HEK293 (cell line): Measurements from ENCODE around the gene CIPC.

Source experiments
- CTCF ChIA-PET: fragments of 350-600 bp; formaldehyde crosslinking; extraction: SDS; loops from one replicate; lab custom pipeline; 2021; ENCODE audit warnings: antibody characterized with exemption; lab: Yijun Ruan, JAX
- POLR2A ChIA-PET: fragments of 300-600 bp; formaldehyde crosslinking; extraction: SDS; loops from one replicate; lab custom pipeline; 2020; ENCODE audit warnings: antibody characterized with exemption, inconsistent platforms; lab: Yijun Ruan, JAX
- H3K27ac ChIP-seq: fragments of 200-500 bp; sonication (Bioruptor generic); 2 replicates; pipeline ENCODE4 v1.5.1; 2014; ENCODE audit warnings: low read depth, low read length, control low read depth, inconsistent platforms; ENCODE audit errors: extremely low read depth
- H3K36me3 ChIP-seq, 2 experiments: fragments of 200-500 bp in 1 of 2; sonication (Bioruptor generic) in 1 of 2; 1 replicate in 1 of 2; 2 replicates in 1 of 2; pipeline ENCODE4 v1.5.1; 2014 to 2017; ENCODE audit warnings: inconsistent platforms in 2 of 2, low read length in 2 of 2; ENCODE audit not compliant: control insufficient read depth in 2 of 2, insufficient read depth in 1 of 2
- H3K4me1 ChIP-seq: fragments of 200-500 bp; sonication (Bioruptor generic); 2 replicates; pipeline ENCODE4 v1.5.1; 2014; ENCODE audit warnings: mild to moderate bottlenecking, low read length, inconsistent platforms; ENCODE audit not compliant: control insufficient read depth, insufficient read depth
- H3K4me3 ChIP-seq: 2 replicates; pipeline ENCODE4 v1.5.1; 2011; ENCODE audit warnings: low read depth, mild to moderate bottlenecking, control low read depth, low read length, moderate library complexity
- H3K9me3 ChIP-seq: fragments of 200-500 bp; sonication (Bioruptor generic); 2 replicates; pipeline ENCODE4 v1.5.1; 2014; ENCODE audit warnings: low read depth, low read length, inconsistent platforms; ENCODE audit not compliant: control insufficient read depth, insufficient read depth
- FEZF1 ChIP-seq: fragments of 450-650 bp; formaldehyde crosslinking; IDR thresholded peaks from 2 replicates; pipeline ENCODE4 v1.5.1; 2016; ENCODE audit warnings: missing biosample characterization, missing genetic modification characterization
- MYNN ChIP-seq: fragments of 450-650 bp; formaldehyde crosslinking; IDR thresholded peaks from 2 replicates; pipeline ENCODE4 v1.5.1; 2016; ENCODE audit warnings: missing biosample characterization, missing genetic modification characterization, borderline replicate concordance
- PRDM1 ChIP-seq: fragments of 450-650 bp; formaldehyde crosslinking; IDR thresholded peaks from 2 replicates; pipeline ENCODE4; 2016; ENCODE audit warnings: missing biosample characterization, missing genetic modification characterization
- REPIN1 ChIP-seq: fragments of 450-650 bp; formaldehyde crosslinking; IDR thresholded peaks from 2 replicates; pipeline ENCODE4 v1.5.1; 2017; ENCODE audit warnings: missing biosample characterization, missing genetic modification characterization, low read depth
- SALL2 ChIP-seq: fragments of 450-650 bp; formaldehyde crosslinking; IDR thresholded peaks from 2 replicates; pipeline ENCODE4 v1.5.0; 2017; ENCODE audit warnings: missing biosample characterization, mild to moderate bottlenecking, missing genetic modification characterization, borderline replicate concordance
- SP2 ChIP-seq: fragments of 450-650 bp; formaldehyde crosslinking; IDR thresholded peaks from 2 replicates; pipeline ENCODE4 v1.5.1; 2016; ENCODE audit warnings: missing biosample characterization, missing genetic modification characterization
- SP7 ChIP-seq: fragments of 450-650 bp; formaldehyde crosslinking; IDR thresholded peaks from 2 replicates; pipeline ENCODE4 v1.5.1; 2016; ENCODE audit warnings: missing biosample characterization, missing genetic modification characterization
- ZNF10 ChIP-seq: fragments of 450-650 bp; formaldehyde crosslinking; IDR thresholded peaks from 2 replicates; pipeline ENCODE4 v1.5.1; 2017; ENCODE audit warnings: missing biosample characterization, missing genetic modification characterization
- ZNF112 ChIP-seq: fragments of 450-650 bp; formaldehyde crosslinking; IDR thresholded peaks from 2 replicates; pipeline ENCODE4 v1.5.0; 2017; ENCODE audit warnings: missing biosample characterization, missing genetic modification characterization
- ZNF175 ChIP-seq: fragments of 450-650 bp; formaldehyde crosslinking; IDR thresholded peaks from 2 replicates; pipeline ENCODE4 v1.5.1; 2016; ENCODE audit warnings: missing biosample characterization, missing genetic modification characterization
- ZNF2 ChIP-seq: fragments of 450-650 bp; formaldehyde crosslinking; IDR thresholded peaks from 2 replicates; pipeline ENCODE4 v1.5.1; 2016; ENCODE audit warnings: missing biosample characterization, missing genetic modification characterization
- ZNF202 ChIP-seq: fragments of 450-650 bp; formaldehyde crosslinking; IDR thresholded peaks from 2 replicates; pipeline ENCODE4 v1.5.1; 2016; ENCODE audit warnings: missing biosample characterization, missing genetic modification characterization, borderline replicate concordance
- ZNF211 ChIP-seq: fragments of 450-650 bp; formaldehyde crosslinking; IDR thresholded peaks from 2 replicates; pipeline ENCODE4 v1.5.1; 2016; ENCODE audit warnings: low read depth, missing biosample characterization, missing genetic modification characterization
- ZNF221 ChIP-seq: fragments of 450-650 bp; formaldehyde crosslinking; IDR thresholded peaks from 2 replicates; pipeline ENCODE4 v1.5.1; 2017; ENCODE audit warnings: missing biosample characterization, missing genetic modification characterization, borderline replicate concordance
- ZNF223 ChIP-seq: fragments of 450-650 bp; formaldehyde crosslinking; IDR thresholded peaks from 2 replicates; pipeline ENCODE4 v1.5.1; 2016; ENCODE audit warnings: missing biosample characterization, missing genetic modification characterization
- ZNF24 ChIP-seq: fragments of 450-650 bp; formaldehyde crosslinking; IDR thresholded peaks from 2 replicates; pipeline ENCODE4 v1.5.1; 2016; ENCODE audit warnings: missing biosample characterization, missing genetic modification characterization
- ZNF350 ChIP-seq: fragments of 450-650 bp; formaldehyde crosslinking; IDR thresholded peaks from 2 replicates; pipeline ENCODE4 v1.5.0; 2017; ENCODE audit warnings: missing biosample characterization, mild to moderate bottlenecking, missing genetic modification characterization
- ZNF433 ChIP-seq: fragments of 450-650 bp; formaldehyde crosslinking; IDR thresholded peaks from 2 replicates; pipeline ENCODE4 v1.5.1; 2016; ENCODE audit warnings: missing biosample characterization, missing genetic modification characterization, low read depth
- ZNF510 ChIP-seq: fragments of 450-650 bp; formaldehyde crosslinking; IDR thresholded peaks from 2 replicates; pipeline ENCODE4 v1.5.1; 2018; ENCODE audit warnings: mild to moderate bottlenecking, missing genetic modification characterization, missing biosample characterization; ENCODE audit not compliant: insufficient replicate concordance
- ZNF561 ChIP-seq: fragments of 450-650 bp; IDR thresholded peaks from 2 replicates; pipeline ENCODE4 v1.5.1; 2018; ENCODE audit warnings: missing biosample characterization, missing genetic modification characterization, borderline replicate concordance
- ZNF658 ChIP-seq: fragments of 450-650 bp; formaldehyde crosslinking; IDR thresholded peaks from 2 replicates; pipeline ENCODE4; 2016; ENCODE audit warnings: missing biosample characterization, missing genetic modification characterization
- ZNF664 ChIP-seq: fragments of 450-650 bp; formaldehyde crosslinking; IDR thresholded peaks from 2 replicates; pipeline ENCODE4 v1.5.1; 2016; ENCODE audit warnings: missing biosample characterization, missing genetic modification characterization
- ZNF776 ChIP-seq: fragments of 450-650 bp; formaldehyde crosslinking; IDR thresholded peaks from 2 replicates; pipeline ENCODE4 v1.5.0; 2017; ENCODE audit warnings: missing biosample characterization, missing genetic modification characterization, borderline replicate concordance
- TF ChIP-seq, protein P1 (sequence below): fragments of 450-650 bp; formaldehyde crosslinking; IDR thresholded peaks from 2 replicates; pipeline ENCODE4 v1.5.1; 2017; ENCODE audit warnings: missing biosample characterization, mild to moderate bottlenecking, missing genetic modification characterization, moderate library complexity
- TF ChIP-seq, protein P2 (sequence below): fragments of 450-650 bp; formaldehyde crosslinking; IDR thresholded peaks from 2 replicates; pipeline ENCODE4 v1.5.1; 2016; ENCODE audit warnings: missing biosample characterization, missing genetic modification characterization
- TF ChIP-seq, protein P3 (sequence below): fragments of 450-650 bp; formaldehyde crosslinking; IDR thresholded peaks from 2 replicates; pipeline ENCODE4 v1.5.1; 2017; ENCODE audit warnings: missing biosample characterization, missing genetic modification characterization
- TF ChIP-seq, protein P4 (sequence below): fragments of 450-650 bp; formaldehyde crosslinking; IDR thresholded peaks from 2 replicates; pipeline ENCODE4 v1.5.1; 2016; ENCODE audit warnings: missing biosample characterization, missing genetic modification characterization, borderline replicate concordance

The CIPC gene

DNA sequence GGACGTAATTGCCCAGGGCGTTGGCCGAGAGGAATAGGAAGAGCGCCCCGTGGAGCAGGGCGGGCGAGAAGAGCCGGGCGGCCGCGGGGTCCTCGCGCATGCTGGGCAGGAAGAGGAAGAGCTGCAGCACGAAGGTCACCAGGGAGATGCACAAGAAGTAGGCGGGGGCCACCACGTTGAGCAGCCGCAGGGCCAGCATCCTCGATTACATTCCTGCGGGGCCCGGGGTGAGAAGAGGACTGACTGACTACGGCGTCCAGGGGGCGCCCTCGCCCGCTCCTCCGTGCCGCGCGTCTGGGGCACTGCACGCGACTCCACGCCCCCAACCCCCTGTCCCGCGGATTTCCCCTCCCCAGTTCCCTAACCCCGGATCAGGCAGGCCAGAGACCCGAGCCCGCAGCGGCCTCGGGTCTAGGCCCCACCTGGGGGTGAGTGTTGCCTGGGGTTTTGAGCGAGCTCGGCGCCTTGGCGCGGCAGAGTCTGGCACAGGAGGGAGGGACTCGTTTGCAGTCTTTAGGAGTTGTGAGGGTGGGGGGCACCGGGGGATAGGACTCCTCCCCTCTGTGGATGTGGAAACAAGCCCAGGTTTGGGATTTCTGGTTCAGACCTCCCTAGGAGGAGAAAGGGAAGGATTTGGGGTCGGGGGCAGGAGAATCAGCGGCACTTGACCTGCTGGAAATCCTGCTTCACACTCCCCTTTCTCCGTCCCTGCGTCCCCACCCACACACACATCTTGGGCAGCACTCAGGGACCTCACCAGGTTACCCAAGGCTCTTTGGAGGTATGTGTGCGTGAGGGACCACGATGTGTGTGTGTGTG, 41.7 kb downstream of the CIPC start (continued):
- no peak for TF ChIP-seq ZNF561 (tag by site-specific recombination)
- no peak for TF ChIP-seq ZNF202 (tag by site-specific recombination)
- TF ChIP-seq ZNF112 (tag by site-specific recombination) = no peak
- TF ChIP-seq ZNF24 (tag by site-specific recombination) = no peak
- TF ChIP-seq SP7 (tag by site-specific recombination) = peak; percentile 37
- TF ChIP-seq SP2 (tag by site-specific recombination) = no peak; the same call in 1 of the 2 replicates
- TF ChIP-seq ZNF175 (tag by site-specific recombination) = no peak
- TF ChIP-seq ZNF433 (tag by site-specific recombination) = no peak
- TF ChIP-seq, protein P1, sequence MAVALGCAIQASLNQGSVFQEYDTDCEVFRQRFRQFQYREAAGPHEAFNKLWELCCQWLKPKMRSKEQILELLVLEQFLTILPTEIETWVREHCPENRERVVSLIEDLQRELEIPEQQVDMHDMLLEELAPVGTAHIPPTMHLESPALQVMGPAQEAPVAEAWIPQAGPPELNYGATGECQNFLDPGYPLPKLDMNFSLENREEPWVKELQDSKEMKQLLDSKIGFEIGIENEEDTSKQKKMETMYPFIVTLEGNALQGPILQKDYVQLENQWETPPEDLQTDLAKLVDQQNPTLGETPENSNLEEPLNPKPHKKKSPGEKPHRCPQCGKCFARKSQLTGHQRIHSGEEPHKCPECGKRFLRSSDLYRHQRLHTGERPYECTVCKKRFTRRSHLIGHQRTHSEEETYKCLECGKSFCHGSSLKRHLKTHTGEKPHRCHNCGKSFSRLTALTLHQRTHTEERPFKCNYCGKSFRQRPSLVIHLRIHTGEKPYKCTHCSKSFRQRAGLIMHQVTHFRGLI (tag by site-specific recombination) = no peak
- TF ChIP-seq, protein P2, sequence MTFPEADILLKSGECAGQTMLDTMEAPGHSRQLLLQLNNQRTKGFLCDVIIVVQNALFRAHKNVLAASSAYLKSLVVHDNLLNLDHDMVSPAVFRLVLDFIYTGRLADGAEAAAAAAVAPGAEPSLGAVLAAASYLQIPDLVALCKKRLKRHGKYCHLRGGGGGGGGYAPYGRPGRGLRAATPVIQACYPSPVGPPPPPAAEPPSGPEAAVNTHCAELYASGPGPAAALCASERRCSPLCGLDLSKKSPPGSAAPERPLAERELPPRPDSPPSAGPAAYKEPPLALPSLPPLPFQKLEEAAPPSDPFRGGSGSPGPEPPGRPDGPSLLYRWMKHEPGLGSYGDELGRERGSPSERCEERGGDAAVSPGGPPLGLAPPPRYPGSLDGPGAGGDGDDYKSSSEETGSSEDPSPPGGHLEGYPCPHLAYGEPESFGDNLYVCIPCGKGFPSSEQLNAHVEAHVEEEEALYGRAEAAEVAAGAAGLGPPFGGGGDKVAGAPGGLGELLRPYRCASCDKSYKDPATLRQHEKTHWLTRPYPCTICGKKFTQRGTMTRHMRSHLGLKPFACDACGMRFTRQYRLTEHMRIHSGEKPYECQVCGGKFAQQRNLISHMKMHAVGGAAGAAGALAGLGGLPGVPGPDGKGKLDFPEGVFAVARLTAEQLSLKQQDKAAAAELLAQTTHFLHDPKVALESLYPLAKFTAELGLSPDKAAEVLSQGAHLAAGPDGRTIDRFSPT (tag by site-specific recombination) = peak; percentile 56; the same call in 1 of the 2 replicates
- no peak for TF ChIP-seq ZNF658 (tag by site-specific recombination)
- TF ChIP-seq, protein P3, sequence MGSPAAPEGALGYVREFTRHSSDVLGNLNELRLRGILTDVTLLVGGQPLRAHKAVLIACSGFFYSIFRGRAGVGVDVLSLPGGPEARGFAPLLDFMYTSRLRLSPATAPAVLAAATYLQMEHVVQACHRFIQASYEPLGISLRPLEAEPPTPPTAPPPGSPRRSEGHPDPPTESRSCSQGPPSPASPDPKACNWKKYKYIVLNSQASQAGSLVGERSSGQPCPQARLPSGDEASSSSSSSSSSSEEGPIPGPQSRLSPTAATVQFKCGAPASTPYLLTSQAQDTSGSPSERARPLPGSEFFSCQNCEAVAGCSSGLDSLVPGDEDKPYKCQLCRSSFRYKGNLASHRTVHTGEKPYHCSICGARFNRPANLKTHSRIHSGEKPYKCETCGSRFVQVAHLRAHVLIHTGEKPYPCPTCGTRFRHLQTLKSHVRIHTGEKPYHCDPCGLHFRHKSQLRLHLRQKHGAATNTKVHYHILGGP (tag by site-specific recombination) = no peak
- TF ChIP-seq REPIN1 = no peak
- no peak for TF ChIP-seq ZNF221 (tag by site-specific recombination)
- TF ChIP-seq MYNN (tag by site-specific recombination) = no peak
- no peak for TF ChIP-seq ZNF10
- TF ChIP-seq ZNF2 (tag by site-specific recombination) = 0 out of 2 replicates have a peak, but pooled peaks have one; percentile 13
- no peak for TF ChIP-seq ZNF350 (tag by site-specific recombination)
- TF ChIP-seq FEZF1 (tag by site-specific recombination) = no peak
- no peak for TF ChIP-seq SALL2 (tag by site-specific recombination)

DNA sequence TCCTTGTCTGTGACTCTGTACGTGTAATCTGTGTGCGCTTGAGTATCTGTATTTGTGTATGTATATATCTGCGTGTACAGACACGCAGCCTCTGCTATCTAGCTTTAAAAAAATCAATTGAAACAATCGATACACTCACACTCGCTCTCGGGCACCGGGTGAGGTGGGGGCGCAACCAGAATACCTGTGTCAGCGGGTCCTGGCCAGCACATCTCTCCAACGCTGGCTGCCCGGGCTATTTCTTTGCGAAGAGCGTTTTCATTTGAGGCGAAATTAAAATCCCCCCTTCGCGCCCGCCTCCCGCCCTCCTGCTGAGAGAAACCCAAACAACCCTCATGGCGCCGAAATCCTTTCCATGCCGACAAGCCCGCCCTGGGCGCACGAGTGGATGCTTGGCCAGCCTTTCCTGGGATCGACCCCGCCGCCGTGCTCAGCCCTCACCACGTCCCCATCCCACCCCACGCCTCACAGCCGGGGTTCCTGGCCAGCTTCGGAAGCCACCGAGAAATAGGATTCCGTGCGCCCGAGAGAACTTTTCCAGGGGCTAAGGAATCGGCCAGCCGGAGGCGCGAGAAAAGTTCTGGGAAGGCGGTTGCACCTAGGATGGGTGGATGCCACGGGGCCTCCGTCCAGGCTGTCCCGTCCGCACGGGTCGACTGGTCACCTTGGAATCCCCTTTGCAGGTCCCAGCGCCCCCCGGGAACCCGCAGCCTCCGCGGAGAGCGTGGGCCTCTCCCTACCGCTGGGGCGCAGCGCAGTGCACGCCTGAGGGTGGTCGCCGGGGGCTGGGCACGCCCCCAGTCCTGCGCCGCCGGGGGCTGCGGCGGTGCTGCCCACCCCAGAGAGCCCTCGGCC, 42.5 kb downstream of the CIPC start:
- H3K9me3 ChIP-seq = no peaks in the 10 kb centered on the region
- H3K4me3 ChIP-seq = peak overlapping the region; percentile 47
- CTCF ChIA-PET = interaction anchor here (0.6 to 5.2 kb wide), 11 partner anchors 12 to 282 kb away, joined by 3 to 82 read pairs (median 3); no protein-coding TSS in a partner anchor
- peak overlapping the region; percentile 63; the same call in 1 of the 2 replicates for H3K27ac ChIP-seq
- POLR2A ChIA-PET = interaction anchor here (0.7 to 0.8 kb wide), 2 partner anchors 88 to 236 kb away, joined by 3 read pairs; partner anchors contain the start of genes SAMD15 and TMED8
- peaks cover 0 to 22% of the 10 kb centered on the region in 2 experiments; a peak in 1 of 3 replicates for H3K36me3 ChIP-seq
- H3K4me1 ChIP-seq = no peaks in the 10 kb centered on the region; the same call in 1 of the 2 replicates
- no peak for TF ChIP-seq ZNF211 (tag by site-specific recombination)
- TF ChIP-seq ZNF664 = no peak
- TF ChIP-seq PRDM1 (tag by site-specific recombination) = peak; percentile 51; the same call in 1 of the 2 replicates
- TF ChIP-seq ZNF510 (tag by site-specific recombination) = no peak
- TF ChIP-seq, protein P4, sequence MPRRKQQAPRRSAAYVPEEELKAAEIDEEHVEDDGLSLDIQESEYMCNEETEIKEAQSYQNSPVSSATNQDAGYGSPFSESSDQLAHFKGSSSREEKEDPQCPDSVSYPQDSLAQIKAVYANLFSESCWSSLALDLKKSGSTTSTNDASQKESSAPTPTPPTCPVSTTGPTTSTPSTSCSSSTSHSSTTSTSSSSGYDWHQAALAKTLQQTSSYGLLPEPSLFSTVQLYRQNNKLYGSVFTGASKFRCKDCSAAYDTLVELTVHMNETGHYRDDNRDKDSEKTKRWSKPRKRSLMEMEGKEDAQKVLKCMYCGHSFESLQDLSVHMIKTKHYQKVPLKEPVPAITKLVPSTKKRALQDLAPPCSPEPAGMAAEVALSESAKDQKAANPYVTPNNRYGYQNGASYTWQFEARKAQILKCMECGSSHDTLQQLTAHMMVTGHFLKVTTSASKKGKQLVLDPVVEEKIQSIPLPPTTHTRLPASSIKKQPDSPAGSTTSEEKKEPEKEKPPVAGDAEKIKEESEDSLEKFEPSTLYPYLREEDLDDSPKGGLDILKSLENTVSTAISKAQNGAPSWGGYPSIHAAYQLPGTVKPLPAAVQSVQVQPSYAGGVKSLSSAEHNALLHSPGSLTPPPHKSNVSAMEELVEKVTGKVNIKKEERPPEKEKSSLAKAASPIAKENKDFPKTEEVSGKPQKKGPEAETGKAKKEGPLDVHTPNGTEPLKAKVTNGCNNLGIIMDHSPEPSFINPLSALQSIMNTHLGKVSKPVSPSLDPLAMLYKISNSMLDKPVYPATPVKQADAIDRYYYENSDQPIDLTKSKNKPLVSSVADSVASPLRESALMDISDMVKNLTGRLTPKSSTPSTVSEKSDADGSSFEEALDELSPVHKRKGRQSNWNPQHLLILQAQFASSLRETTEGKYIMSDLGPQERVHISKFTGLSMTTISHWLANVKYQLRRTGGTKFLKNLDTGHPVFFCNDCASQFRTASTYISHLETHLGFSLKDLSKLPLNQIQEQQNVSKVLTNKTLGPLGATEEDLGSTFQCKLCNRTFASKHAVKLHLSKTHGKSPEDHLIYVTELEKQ = no peak
- no peak for TF ChIP-seq ZNF776
- TF ChIP-seq ZNF223 (tag by site-specific recombination) = no peak
